ENCODE results near the gene PPIP5K1.

GRCh38 chr15:43521419-43521818 lies 68.6 kb downstream of the PPIP5K1 start:
- no peak for TF ChIP-seq POLR2AphosphoS5 (IDR thresholded peaks at IDR 0.05; ENCODE audit: borderline replicate concordance, low read depth, low read length)
- no peak for TF ChIP-seq EZH2 (IDR thresholded peaks at IDR 0.05)
- no peak for TF ChIP-seq FOXP2 (optimal IDR thresholded peaks at IDR 0.05; ENCODE audit: control extremely low read depth, extremely low read length, insufficient read depth)
